GM19452 (cell line): Measurements from ENCODE around the gene RFT1.

ENCODE experiments used
- ATAC-seq: cut with Tn5 transposase; IDR thresholded peaks from one replicate; pipeline ENCODE4 v1.9.1; 2021; ENCODE audit not compliant: unreplicated experiment

RFT1 gene

DNA sequence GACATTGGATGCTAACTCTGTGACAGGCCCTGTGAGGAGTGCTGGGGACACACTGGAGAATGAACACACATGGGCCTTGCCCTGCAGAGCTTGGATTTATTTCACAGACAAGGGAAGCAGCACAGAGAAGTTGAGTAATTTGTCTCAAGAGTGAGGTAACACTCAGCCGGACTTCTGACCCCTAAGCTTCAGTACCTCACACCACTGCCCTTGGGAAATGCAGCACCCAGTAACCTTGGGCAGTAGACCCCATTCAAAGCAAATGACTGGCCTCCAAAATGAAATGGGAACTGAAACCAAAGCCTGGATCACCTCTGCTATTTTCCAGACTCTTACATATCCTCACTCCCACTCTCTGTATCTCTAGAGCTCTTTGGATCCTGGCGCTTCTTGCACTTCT is 37.3 kb downstream of the RFT1 start:
- no peak for ATAC-seq

DNA sequence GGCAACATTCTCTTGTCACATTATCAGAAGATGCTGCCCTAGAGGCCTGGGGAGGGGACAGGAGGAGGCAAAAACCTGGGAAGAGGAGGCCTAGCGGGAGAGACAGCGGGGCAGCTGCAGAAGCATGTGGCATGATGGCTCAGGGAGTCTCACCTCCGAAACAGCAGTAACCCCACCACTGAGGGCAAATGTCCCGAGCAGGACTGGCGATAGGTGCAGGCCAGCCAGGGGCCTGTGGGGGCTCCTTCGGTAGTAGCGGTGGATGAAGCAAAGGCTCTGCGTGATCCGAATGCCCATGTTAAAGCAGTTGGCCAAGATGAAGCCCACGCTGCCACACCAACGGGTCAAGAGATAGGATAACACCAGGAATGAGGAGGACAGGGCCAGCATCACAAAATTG is 38.0 kb downstream of the RFT1 start:
- no peak for ATAC-seq

DNA sequence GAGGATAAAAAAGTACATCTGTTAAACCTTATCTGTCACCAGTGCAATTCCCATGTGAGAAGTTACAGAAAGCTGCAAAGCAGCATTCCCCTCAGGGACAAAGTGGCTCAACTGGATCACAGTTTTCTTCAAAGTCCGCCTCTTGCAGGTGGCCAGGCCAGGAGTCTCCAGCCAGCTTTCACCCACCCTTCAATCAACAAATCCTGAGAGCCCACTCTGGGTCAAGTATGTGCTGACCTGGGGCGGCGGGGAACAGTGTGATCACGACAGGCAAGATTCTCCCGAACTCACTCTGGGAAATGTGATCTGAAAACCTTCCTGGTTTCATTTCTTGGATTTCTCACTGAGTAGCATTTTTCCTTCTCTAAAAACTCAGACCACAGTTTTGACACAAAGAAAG is 39.2 kb downstream of the RFT1 start:
- no peak for ATAC-seq

DNA sequence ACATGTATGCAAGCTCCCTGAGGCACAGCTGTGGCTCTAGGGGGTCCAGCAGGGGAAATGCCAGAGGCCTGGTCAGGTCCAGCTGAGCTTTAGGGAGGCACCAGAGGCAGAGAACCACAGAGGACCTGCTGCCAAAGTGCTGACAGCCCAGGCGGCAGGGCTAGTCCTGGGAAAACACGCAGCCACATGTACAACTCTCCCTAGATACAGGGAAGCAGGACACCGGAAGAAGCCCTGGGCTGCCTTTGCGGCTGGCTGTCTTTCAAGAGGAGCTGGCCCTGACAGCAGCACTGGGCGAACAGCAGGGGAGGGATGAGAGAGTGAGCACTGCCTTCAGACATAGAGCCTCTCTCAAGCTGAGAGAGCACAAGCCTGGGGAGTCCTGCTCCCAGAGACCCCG is 40.7 kb downstream of the RFT1 start:
- ATAC-seq = no peak

DNA sequence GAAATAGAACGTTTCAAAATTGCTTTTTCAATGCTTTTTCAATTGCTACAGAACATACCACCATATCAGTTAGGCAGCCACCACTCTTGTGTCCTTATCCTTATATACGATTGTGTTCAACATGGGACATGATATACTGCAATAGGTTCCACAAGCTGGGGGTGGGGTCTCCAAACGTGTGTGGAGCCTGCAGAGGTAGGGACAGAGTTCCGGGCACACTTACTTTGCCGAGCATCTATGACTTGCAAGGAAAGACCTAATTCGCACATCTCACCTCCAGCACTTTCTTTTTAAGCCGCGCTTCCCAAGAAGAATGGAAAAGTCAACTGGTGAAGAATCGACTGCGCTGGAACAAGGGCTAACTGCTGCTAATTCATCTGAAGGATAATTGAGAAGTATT is 44.8 kb downstream of the RFT1 start:
- ATAC-seq = no peak

DNA sequence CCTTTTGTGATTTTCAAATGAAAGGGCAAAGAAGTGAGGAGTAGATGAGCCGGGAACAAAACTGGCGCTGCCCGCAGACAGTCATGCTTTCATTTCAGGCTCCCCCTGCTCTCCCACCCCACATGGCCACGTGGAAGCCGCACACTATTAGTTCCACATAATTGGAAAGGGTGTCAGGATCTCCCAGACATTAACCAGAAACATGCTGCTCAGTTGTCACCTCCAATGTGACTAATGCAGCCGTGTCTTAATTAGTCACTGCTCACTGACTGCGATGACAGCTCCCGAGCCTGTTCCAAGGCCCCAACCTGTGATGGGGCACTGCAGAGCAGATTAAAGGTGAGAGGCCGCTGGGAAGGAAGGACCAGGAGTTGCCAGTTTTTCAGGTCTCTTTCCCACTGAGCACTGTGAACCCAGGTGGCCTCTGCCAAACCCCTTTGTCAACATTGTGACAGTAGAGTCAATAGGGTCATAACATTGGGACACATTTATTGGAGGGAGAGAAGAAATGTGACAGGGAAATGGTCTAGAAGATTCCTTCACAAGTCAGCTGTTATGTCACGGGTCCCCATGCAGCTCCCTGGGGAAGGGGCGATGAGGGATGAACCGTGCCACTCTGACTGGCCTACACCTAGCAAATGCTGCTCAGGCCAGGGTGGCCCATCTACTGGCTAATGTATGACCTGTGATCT is 45.8 kb downstream of the RFT1 start:
- no peak for ATAC-seq

DNA sequence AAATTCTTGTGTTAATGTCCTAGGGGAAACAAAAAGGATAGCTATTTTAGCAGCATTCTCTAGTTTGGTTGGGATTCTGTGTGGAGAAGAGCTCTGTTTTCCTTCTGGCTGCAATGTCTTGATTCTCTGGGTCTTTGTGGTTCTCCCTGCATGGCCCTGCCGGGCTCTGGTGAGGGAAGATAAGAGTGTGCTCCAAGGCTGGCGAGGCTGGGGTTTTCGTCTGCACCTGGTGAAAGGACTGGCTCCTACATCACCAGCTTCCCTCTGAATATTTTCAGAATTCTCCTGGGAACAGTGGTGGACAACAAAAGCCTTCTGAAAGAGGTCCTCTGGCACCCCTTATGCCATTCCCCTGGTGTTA is 46.3 kb downstream of the RFT1 start:
- no peak for ATAC-seq

DNA sequence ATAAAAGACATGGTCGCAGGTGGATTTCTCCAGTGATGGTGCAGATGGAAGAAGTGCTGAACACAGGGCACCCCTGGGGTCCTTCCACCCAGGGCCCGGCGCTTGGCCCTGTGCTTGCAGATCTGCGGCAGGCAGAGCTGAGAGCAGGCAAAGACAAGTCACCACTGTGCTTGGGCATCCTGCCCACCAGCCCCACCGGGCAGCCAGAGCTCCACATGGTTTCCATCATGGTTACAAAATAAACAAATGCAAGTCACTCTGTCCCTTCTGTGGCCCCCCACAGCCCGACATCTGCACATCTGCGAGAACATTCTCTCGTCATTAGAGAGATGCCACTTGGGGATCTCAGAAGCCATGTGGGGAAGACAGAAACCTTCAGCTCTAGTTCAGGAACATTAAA is 46.7 kb downstream of the RFT1 start:
- no peak for ATAC-seq

DNA sequence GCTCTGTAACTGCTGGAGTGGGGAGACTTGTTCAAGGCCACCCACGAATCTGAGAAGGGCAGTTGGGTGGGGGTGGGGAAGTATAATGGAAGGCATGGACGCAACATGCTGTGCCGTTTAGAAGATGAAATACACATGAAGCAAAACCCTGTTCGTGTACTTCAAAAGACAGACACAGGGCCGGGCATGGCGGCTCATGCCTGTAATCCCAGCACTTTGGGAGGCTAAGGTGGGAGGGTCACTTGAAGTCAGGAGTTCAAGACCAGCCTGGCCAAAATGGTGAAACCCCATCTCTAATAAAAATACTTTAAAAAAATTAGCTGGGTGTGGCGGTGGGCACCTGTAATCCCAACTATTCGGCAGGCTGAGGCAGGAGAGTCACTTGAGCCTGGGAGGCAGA is 47.5 kb downstream of the RFT1 start:
- ATAC-seq = no peak

DNA sequence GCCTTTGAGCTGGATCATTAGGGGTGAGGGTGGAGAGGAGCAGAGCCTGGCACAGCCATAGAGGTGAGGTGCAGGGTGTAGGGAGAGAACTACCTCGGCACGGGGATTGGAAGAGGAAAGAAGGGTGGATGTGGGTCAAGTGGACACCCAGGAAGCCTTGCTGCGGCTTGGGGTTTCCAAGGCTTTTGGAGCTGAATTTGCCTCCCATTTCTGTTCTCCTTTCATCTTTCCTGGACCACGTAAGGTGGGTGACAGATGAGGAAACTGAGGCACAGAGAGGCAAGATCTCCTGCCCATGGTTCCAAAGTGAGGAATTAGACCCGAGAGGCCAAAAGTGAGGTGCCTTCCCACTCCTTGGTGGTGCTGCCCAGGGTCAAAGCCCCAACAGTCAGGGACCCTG is 48.9 kb downstream of the RFT1 start:
- no peak for ATAC-seq

DNA sequence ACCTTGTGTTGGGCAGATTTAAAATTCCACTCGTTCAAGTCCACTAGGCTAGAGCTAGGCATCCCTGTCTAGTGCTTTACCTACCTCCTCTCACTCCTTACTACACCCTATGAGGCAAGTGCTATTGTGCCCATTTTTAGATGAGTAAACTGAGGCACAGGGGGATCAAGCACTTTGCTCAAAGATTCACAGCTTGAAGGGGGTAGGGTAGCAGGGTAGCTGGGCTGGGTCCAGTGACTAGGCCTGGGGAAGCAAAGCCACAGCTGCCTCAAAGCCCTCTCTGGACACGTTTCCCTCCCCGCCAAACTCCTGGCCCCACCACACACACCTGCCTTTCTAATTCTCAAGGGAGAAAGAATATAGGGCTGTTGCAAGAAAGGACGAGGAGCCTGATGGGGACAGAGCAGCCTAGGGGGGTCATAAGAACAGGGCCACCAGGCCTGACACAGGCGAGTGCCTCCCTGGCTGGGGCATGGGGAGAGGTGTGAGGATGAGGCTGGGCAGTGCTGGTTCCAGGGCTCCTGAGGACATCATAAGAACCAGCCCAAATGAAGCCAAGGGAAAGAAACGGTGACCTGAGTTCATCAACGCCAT is 49.5 kb downstream of the RFT1 start:
- no peak for ATAC-seq

DNA sequence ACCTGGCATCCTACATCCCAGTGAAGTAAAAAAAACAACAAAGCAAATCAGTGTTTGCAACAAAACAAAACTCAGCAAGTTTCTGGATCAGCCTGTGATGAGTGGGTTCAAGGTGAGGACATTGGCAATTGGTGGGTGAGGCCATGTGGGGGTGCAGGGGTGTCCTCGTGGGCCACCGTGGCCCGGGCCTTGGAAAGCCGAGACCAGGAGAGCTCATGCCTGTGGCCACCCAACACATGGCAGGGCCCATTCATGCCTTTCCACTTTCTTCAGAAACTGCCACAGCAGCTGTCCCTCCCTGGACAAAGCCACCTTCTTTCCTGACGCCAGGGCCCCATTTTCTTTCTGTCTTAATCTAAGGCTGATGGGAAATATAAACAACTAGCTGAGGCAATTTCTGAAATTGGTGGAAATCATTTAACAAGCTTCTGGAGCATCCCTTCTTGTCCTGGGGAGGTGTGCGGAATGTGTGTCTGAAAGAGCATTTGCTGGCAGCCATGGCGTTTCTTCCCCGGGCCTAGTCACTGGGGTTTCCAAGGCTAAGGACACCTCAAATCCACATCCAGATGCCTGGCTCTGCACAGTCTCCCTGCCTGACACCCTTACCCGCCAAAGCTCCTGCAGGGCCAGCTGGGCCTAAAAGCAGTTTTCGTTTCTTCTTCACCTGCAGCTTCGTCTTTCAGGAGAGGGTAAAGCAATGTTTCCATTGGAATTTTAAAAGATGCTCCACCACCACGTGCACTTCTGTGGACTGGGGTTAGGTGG is 50.3 kb downstream of the RFT1 start:
- no peak for ATAC-seq

DNA sequence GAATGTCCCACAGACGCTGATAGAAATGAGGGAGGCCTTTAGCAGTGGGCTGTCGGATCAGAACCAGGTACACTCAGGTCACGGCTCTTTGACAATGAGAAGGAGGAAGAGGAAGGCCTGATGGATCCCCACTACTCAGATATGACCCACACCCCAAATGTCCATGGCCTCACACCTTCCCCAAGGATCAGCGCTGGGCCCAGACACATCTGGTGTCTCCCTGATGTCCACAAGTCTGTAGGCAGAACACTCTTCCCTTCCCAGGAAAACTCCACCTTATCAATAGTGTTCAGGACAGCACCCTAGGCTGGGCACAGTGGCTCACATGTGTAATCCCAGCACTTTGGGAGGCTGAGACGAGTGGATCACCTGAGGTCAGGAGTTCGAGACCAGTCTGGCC is 51.1 kb downstream of the RFT1 start:
- ATAC-seq = no peak

DNA sequence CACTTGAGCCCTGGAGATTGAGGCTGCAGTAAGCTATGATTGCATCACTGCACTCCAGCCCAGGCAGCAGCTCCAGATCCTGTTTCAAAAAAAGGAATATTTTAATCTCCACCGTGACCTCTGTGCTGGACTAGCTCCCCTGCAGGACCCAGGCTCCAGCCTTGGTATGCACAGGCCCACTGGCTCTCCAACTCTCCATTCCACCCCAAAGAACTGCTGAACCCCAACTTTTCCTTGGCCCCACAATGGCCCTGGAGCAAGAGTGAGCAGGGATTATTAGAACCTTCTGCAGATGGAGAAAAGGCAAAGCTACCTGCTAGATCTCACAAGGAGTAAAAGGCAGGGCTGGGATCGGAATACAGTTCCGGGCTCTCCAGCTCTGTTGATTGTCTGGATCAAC is 51.6 kb downstream of the RFT1 start:
- ATAC-seq = no peak

DNA sequence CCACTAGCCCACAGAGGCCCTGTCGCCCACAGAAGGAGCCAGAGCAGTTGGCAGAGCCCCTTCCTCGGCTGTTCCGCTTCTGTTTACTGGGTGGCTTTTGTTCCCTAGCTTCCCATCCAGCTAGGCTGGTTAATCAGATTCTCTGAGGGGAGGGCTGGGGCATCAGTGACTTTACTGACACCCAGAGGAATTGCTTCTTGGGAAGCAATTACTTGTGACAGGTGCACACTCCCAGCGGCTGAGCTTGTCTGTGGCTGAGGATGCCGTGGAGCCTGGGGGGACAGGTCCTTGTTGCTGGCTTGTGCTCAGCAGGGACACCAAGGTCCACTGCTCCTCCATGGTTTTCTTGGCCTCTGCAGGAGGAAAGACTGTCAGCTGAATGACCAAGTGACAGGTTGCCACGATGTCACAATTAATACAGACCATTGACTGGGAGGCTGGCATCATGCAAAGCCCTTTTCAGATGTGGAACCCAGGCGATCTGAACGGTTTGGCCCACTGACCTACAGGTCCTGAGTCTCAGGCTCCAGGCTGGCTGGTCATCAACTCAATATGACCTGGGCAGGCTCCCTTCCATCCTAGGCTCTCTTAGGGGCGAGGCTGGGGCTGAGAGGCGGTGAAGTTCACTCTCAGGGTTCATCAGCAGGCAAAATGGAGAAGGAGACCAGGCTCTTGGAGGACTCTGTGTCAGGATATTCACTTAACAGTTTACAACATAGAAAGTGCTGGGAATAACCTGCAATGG is 52.6 kb downstream of the RFT1 start:
- ATAC-seq = no peak

DNA sequence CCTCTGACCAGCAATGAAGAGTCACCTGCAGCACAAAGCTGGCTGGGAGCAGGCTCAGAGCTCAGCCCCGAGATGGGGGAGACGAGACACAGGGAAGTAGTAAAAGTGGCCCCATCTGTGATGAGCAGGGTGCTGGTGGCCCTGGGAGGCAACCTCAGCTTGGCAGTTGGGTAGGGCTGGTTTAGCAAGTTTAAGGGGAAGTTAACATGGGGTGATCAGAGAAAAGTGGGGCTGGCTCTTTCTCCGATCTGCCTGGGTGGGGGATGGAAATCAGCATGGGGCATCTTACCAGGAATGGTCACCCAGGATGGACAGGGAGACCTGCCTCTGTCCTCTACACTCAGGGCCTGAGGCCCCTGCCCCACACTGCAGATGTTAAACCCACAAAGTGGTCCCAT is 54.5 kb downstream of the RFT1 start:
- no peak for ATAC-seq

DNA sequence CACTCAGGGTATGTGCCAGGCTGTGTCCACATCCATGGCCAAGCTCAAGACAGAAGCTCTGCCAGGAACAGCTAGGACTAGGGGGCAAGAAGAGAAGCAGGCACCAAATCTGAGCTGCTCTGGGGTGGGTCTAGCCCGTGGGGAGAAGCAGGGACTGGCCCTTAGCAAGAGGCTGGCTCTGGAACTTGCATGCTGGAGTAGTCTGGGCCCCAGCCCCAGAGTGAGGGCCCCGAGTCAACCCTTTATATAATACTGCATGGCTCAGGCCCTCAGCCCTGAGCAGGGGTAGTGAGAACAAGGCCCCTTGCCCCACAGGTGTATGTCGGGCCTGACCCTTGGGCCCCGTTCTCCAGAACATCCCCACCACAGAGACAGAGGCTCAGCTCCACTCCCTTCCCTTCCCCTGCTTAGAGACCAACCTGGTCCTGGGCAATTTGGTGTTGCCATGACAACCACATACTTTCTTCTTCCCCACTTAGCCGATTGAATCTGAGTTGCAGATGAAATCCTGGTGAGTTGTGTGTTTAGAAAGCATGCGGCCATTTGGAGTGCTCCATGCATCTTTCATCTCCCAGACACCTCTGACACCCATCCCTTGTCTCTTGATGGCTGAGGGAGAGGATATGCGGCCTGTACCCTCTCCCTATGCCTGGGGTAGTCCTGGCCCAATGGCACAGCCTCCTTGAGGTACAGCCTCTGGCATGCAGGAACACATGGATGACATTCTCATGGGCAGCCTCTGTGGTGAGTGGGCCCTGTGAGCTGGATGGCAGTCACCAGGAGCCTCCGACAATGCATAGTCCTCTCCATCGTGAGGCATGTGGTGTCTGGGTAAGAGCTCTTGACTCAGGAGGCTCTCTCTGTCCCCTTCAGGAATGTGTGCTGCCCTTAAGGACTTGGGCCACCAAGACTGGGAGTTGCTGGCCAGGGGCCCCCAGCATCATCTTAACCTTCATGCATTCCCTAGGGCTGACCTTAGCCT is 55.2 kb downstream of the RFT1 start:
- no peak for ATAC-seq

DNA sequence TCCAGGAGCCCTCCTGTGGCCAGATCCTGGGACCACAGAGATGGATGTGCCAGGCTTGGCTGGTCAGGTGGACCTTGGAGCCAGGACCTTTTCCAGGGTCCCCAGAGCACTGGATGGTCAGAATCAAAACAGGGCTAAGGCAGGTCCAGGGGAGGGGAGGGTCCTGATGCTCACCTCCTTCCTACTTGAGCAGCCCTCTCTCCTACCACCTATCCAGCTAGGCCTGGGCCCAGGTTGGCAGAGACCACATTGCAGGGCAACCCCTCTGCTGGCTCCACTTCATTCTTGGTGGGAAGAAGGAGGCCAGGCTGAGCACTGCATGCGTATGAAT is 55.9 kb downstream of the RFT1 start:
- ATAC-seq = no peak

DNA sequence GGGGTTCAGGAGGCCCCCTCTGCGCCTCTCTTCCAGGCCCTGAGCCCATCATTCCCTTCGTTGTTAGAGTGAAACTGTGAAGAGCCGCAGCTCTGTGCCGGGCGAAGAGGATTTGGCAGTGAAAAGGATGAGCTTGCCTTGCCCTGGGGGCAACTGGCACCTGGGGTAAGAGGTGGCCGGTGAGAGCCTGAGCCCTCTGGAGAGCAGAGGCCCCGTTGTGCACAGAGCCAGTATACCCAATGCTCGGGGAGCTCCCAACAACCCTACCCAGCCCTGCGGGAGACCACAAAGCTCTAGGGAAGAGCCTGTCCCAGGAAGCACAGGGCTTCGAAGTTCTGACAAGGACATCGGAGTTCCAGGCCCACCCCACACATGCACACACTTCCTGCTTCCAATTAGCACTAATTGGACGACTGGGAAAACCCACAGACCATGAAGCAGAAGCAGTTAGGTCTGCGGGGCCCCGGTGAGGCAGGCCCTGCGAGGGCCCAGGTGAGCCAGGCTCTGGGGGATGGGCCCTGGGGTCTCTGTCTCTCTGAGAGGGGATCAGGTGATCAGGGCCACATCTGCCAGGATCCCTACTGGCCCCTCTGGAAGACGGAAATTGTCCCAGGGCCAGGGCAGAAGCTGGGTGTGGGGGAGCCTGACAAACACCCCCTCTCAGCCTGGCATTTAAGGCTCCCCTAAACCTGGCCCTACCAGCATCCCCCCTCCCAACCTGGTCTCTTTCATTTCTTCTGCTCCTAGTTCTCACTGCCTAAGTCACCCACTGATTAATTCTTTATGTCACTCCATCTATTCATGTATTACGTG is 56.5 kb downstream of the RFT1 start:
- no peak for ATAC-seq
